Endothelial cell of umbilical vein (primary cell): Measurements from ENCODE around the gene FBXL4. TPM values are rescaled to one million over a fixed set of nuclear protein-coding genes. Genes with fewer than 3 reads are reported as not detected.

Experiments used
- BruUV-seq: library from RNA; stranded (reverse); fragments of 400-500 nt; replicated peaks from 2 replicates; lab custom pipeline; 2021; lab: Mats Ljungman, UMichigan
- CTCF ChIA-PET: fragments of 300-600, 350-600 bp; sonication (Branson Sonifier 250); formaldehyde crosslinking; loops from one replicate; lab custom pipeline; 2021; ENCODE audit warnings: antibody characterized with exemption, inconsistent platforms; lab: Charles Lee
- POLR2A ChIA-PET: fragments of 300-600, 350-600 bp; sonication (Branson Sonifier 250); formaldehyde crosslinking; loops from one replicate; lab custom pipeline; 2021; ENCODE audit warnings: antibody characterized with exemption, inconsistent platforms; lab: Charles Lee
- DNase-seq: peaks from one replicate; pipeline ENCODE4 v3.0.0-alpha.2; 2011; ENCODE audit warnings: low read depth, low spot score
- FAIRE-seq: peaks from 2 replicates; lab custom pipeline; 2011; peaks lifted over from hg19 to GRCh38; lab: Jason Lieb, UNC
- H2AFZ ChIP-seq: 2 replicates; pipeline ENCODE4 v1.6.0; 2012; ENCODE audit warnings: low read depth, low read length, control low read depth, inconsistent platforms
- H3K27ac ChIP-seq: 2 replicates; pipeline ENCODE4 v1.5.1; 2011; ENCODE audit warnings: low read depth, mild to moderate bottlenecking, control low read depth, low read length, moderate library complexity; ENCODE audit not compliant: insufficient read depth
- H3K27me3 ChIP-seq, 2 experiments: 2 replicates each; pipeline versions ENCODE4 v1.6.0 to v1.6.1; 2011; ENCODE audit warnings: low read length in 2 of 2, mixed read lengths in 1 of 2; ENCODE audit not compliant: control insufficient read depth in 2 of 2, insufficient read depth in 2 of 2
- H3K36me3 ChIP-seq, 2 experiments: 2 replicates in 1 of 2; 3 replicates in 1 of 2; pipeline ENCODE4 v1.5.1; 2011; ENCODE audit warnings: low read length in 2 of 2, mild to moderate bottlenecking in 1 of 2, moderate library complexity in 1 of 2; ENCODE audit not compliant: control insufficient read depth in 2 of 2, insufficient read depth in 2 of 2; ENCODE audit errors: extremely low read depth in 1 of 2
- H3K4me1 ChIP-seq: 3 replicates; pipeline ENCODE4 v1.5.1; 2011; ENCODE audit warnings: mild to moderate bottlenecking, low read length; ENCODE audit not compliant: control insufficient read depth, insufficient read depth; ENCODE audit errors: extremely low read depth
- H3K4me2 ChIP-seq: 2 replicates; pipeline ENCODE4 v1.6.1; 2011; ENCODE audit warnings: low read length, control low read depth, mixed read lengths; ENCODE audit not compliant: insufficient read depth
- H3K4me3 ChIP-seq, 3 experiments: fragments of 200-600 bp in 1 of 3; sonication (generic), shearing (Covaris generic) in 1 of 3; replicated peaks in 1 of 3; 2 replicates each; pipeline ENCODE4 v1.5.1; 2011 to 2016; ENCODE audit warnings: control low read depth in 3 of 3, low read length in 3 of 3, mild to moderate bottlenecking in 2 of 3, inconsistent platforms in 1 of 3, low read depth in 1 of 3, moderate library complexity in 1 of 3; ENCODE audit not compliant: insufficient read depth in 1 of 3
- H3K79me2 ChIP-seq: 2 replicates; pipeline ENCODE4 v1.6.0; 2012; ENCODE audit warnings: low read length, inconsistent platforms; ENCODE audit not compliant: control insufficient read depth, insufficient read depth
- H3K9ac ChIP-seq: replicated peaks from 2 replicates; pipeline ENCODE3; 2011; ENCODE audit warnings: low read length, control low read depth; ENCODE audit not compliant: insufficient read depth; ENCODE audit errors: extremely low read depth
- H3K9me1 ChIP-seq: replicated peaks from 3 replicates; pipeline ENCODE4 v1.6.0; 2011; ENCODE audit warnings: mild to moderate bottlenecking, low read length; ENCODE audit not compliant: control insufficient read depth, insufficient read depth; ENCODE audit errors: extremely low read depth
- H3K9me3 ChIP-seq: replicated peaks from 2 replicates; pipeline ENCODE4 v1.5.1; 2012; ENCODE audit warnings: low read length, inconsistent platforms; ENCODE audit not compliant: control insufficient read depth, insufficient read depth
- H4K20me1 ChIP-seq: replicated peaks from 2 replicates; pipeline ENCODE3; 2011; ENCODE audit warnings: mild to moderate bottlenecking, low read length; ENCODE audit not compliant: control insufficient read depth, insufficient read depth; ENCODE audit errors: extremely low read depth
- EZH2 ChIP-seq: IDR thresholded peaks from 2 replicates; pipeline ENCODE4 v1.6.1; 2012; ENCODE audit warnings: borderline replicate concordance, low read depth, mild to moderate bottlenecking, moderate library complexity, low read length, inconsistent platforms; ENCODE audit not compliant: severe bottlenecking
- FOS ChIP-seq: IDR thresholded peaks from 2 replicates; pipeline ENCODE4 v1.6.1; 2011; ENCODE audit warnings: mild to moderate bottlenecking, low read length, moderate library complexity, borderline replicate concordance; ENCODE audit not compliant: insufficient read depth
- GATA2 ChIP-seq: IDR thresholded peaks from 2 replicates; pipeline ENCODE4 v1.7.0; 2011; ENCODE audit warnings: low read depth, mild to moderate bottlenecking, moderate library complexity, mixed read lengths, low read length; ENCODE audit not compliant: insufficient read length, insufficient read depth
- JUN ChIP-seq: IDR thresholded peaks from 2 replicates; pipeline ENCODE4 v1.6.1; 2011; ENCODE audit warnings: borderline replicate concordance, low read depth; ENCODE audit not compliant: insufficient read length, insufficient read depth
- MYC ChIP-seq: IDR thresholded peaks from one replicate; pipeline ENCODE4 v1.6.1; 2011; ENCODE audit warnings: mild to moderate bottlenecking, low read depth, low read length
- POLR2A ChIP-seq: IDR thresholded peaks from 2 replicates; pipeline ENCODE4 v1.6.1; 2012; ENCODE audit warnings: low read depth, mild to moderate bottlenecking, control low read depth, low read length
- POLR2AphosphoS5 ChIP-seq: IDR thresholded peaks from 2 replicates; pipeline ENCODE4 v1.6.1; 2012; ENCODE audit warnings: low read depth, mild to moderate bottlenecking, control low read depth, low read length, moderate library complexity; ENCODE audit not compliant: insufficient read depth
- dilution Hi-C: fragments of 300-500 bp; cut with MboI; formaldehyde crosslinking; loops from one replicate; pipeline ENCODE4 v1.15.0; 2019; ENCODE audit warnings: low sequenced_read_pairs; ENCODE audit not compliant: extremely low pct_ligation_motif_present
- intact Hi-C: fragments of 100-400 bp; cut with micrococcal nuclease; formaldehyde crosslinking; loops from one replicate; pipeline ENCODE4 v1.10.0; 2022
- polyA plus RNA-seq, 4 experiments: library from polyadenylated mRNA; depleted of rRNA in 3 of 4; stranded (reverse) in 3 of 4; unstranded in 1 of 4; fragments of >200 nt; gene quantifications; 2 replicates each; pipeline versions ENCODE4 v1.2.1 to v1.2.3, GENCODE V29; 2011 to 2012; ENCODE audit warnings: missing spikeins in 1 of 4
- total RNA-seq: library from RNA; stranded (reverse); gene quantifications from 2 replicates; pipeline ENCODE4 v1.2.3, GENCODE V29; 2021
- TF ChIP-seq, protein P1 (sequence below): IDR thresholded peaks from 2 replicates; pipeline ENCODE4 v1.6.1; 2011; ENCODE audit not compliant: insufficient read depth, insufficient read length
- TF ChIP-seq, protein P2 (sequence below), 2 donors: IDR thresholded peaks; 1 replicate in 1 of 2; 2 replicates in 1 of 2; pipeline ENCODE4 v1.5.1; 2011; ENCODE audit warnings: low read length in 2 of 2, mild to moderate bottlenecking in 2 of 2, moderate library complexity in 2 of 2, control low read depth in 1 of 2, inconsistent platforms in 1 of 2, low read depth in 1 of 2; ENCODE audit not compliant: insufficient read depth in 1 of 2; ENCODE audit errors: extremely low read depth in 1 of 2

Gene FBXL4
- total and polyA plus RNA-seq, 2 donors (not counting 3 experiments of a cell fraction or from before 2014, with no cell fraction given) = 7.0 to 9.8 TPM

DNA sequence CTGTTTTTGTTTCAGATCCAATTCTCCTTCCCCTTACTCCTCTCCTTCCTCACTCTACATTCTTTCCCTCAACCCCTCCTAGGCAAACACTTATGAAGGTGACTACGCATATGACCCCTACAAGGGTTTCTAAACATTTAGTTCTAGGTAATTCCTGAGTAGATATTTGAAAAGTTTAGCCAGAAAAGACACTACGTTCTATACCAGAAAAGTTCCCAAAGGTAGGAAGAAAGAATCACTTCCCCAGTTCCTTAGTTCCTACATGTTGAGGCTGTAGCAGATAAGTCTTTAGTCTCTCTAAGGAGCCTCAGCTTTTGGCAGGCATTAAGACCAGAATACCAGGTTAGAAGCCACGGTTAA, 101.7 kb downstream of the FBXL4 start:
- H3K4me2 ChIP-seq = no peak overlapping the region
- no peak overlapping the region for H2AFZ ChIP-seq
- FAIRE-seq = no peak
- POLR2A ChIA-PET = no interaction called here
- no peaks in the 10 kb centered on the region for H3K79me2 ChIP-seq
- TF ChIP-seq POLR2A (no peak), POLR2AphosphoS5 (no peak), EZH2 (no peak), GATA2 (no peak), MYC (no peak), FOS (no peak), JUN (no peak)
- TF ChIP-seq, protein P1, sequence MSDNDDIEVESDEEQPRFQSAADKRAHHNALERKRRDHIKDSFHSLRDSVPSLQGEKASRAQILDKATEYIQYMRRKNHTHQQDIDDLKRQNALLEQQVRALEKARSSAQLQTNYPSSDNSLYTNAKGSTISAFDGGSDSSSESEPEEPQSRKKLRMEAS = no peak
- TF ChIP-seq, protein P2, sequence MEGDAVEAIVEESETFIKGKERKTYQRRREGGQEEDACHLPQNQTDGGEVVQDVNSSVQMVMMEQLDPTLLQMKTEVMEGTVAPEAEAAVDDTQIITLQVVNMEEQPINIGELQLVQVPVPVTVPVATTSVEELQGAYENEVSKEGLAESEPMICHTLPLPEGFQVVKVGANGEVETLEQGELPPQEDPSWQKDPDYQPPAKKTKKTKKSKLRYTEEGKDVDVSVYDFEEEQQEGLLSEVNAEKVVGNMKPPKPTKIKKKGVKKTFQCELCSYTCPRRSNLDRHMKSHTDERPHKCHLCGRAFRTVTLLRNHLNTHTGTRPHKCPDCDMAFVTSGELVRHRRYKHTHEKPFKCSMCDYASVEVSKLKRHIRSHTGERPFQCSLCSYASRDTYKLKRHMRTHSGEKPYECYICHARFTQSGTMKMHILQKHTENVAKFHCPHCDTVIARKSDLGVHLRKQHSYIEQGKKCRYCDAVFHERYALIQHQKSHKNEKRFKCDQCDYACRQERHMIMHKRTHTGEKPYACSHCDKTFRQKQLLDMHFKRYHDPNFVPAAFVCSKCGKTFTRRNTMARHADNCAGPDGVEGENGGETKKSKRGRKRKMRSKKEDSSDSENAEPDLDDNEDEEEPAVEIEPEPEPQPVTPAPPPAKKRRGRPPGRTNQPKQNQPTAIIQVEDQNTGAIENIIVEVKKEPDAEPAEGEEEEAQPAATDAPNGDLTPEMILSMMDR (IDR thresholded peaks at IDR 0.05; ENCODE audit: extremely low read depth in 1 of 2, insufficient read depth in 1 of 2, low read depth in 1 of 2, low read length in 2 of 2) = no peak
- dilution Hi-C loops (no loop called here), intact Hi-C loops (loop anchor here (1.0 to 10.0 kb wide), 3 partner anchors 111 to 1406 kb away; no protein-coding TSS in a partner anchor)
- H3K27ac ChIP-seq = no peak overlapping the region
- H3K9ac ChIP-seq = no peak overlapping the region
- H4K20me1 ChIP-seq = no peaks in the 10 kb centered on the region
- no TSS peak for BruUV-seq
- no peak overlapping the region for H3K4me3 ChIP-seq
- H3K4me1 ChIP-seq = peaks cover 2% of the 10 kb centered on the region
- H3K36me3 ChIP-seq = no peaks in the 10 kb centered on the region
- no peaks in the 10 kb centered on the region for H3K9me3 ChIP-seq
- H3K9me1 ChIP-seq = no peaks in the 10 kb centered on the region
- DNase-seq = no peak
- H3K27me3 ChIP-seq = peaks cover 86 to 96% of the 10 kb centered on the region in 2 experiments
- CTCF ChIA-PET = interaction anchor here (0.5 to 2.1 kb wide), 8 partner anchors 9 to 1779 kb away, joined by 3 to 13 read pairs (median 7); no protein-coding TSS in a partner anchor
